Testis (tissue), 2 donors: ENCODE results near the gene EXOC6.

ENCODE experiments used
- CTCF ChIP-seq, 3 experiments: fragments of 450-650 bp in 2 of 3; fragments of 200-600 bp in 1 of 3; sonication (generic) in 1 of 3; IDR thresholded peaks; one replicate each; pipeline ENCODE4 v1.5.1; 2016 to 2019; ENCODE audit warnings: antibody characterized with exemption in 3 of 3, mild to moderate bottlenecking in 2 of 3, moderate library complexity in 1 of 3
- POLR2A ChIP-seq: fragments of 450-650 bp; IDR thresholded peaks from one replicate; pipeline ENCODE4 v1.6.1; 2017; ENCODE audit warnings: antibody characterized with exemption, mild to moderate bottlenecking, moderate library complexity

- TF ChIP-seq CTCF (IDR thresholded peaks at IDR 0.05), result no peak
- no peak for TF ChIP-seq POLR2A
Observed at GRCh38 chr10:92857904-92858514, 9.7 kb downstream of the EXOC6 start.
